Activated CD4-positive, alpha-beta T cell treated with anti-CD3 and anti-CD28 coated beads, Interleukin-2, amount 50 U/mL, for 4 hours (primary cell): ENCODE measurements around the gene PDCD1.
"Not testable (repeated sequence)": the region's sequence is repeated elsewhere in the genome, so short reads cannot be mapped to it uniquely, and the experiment has no call there.

Experiments used
- DNase-seq, 2 experiments: peaks; one replicate each; pipeline ENCODE4 v3.0.0-alpha.2; 2020

PDCD1 gene

DNA sequence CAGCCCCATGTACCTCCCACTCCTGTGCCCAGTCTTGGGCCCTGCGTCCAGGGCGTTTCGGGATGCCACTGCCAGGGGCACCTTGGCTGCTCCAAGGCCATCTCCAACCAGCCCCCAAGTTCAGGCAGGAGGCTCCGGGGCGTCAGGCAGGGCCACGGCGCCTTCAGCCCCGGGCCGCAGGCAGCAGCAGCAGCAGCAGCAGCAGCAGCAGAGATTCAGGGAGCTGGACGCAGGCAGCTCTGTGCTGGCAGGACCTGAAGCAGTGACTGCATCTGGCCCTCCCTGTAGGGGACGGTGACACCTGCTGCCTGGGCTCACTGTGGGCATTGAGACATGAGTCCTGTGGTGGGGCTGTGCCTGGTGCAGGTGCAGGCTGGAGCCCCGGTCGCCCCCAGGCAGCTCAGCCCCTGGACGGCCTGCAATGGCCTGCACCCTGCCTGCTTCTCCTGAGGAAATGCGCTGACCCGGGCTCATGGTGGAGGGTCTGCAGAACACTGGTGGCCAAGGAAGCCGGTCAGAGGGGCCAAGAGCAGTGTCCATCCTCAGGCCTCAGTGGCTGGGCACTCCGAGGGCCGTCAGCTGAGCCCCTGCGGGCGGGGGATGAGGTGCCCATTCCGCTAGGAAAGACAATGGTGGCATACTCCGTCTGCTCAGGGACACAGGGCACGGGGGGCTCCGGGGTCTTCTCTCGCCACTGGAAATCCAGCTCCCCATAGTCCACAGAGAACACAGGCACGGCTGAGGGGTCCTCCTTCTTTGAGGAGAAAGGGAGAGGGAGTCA is 8.0 kb downstream of the PDCD1 start:
- DNase-seq, result no peak

DNA sequence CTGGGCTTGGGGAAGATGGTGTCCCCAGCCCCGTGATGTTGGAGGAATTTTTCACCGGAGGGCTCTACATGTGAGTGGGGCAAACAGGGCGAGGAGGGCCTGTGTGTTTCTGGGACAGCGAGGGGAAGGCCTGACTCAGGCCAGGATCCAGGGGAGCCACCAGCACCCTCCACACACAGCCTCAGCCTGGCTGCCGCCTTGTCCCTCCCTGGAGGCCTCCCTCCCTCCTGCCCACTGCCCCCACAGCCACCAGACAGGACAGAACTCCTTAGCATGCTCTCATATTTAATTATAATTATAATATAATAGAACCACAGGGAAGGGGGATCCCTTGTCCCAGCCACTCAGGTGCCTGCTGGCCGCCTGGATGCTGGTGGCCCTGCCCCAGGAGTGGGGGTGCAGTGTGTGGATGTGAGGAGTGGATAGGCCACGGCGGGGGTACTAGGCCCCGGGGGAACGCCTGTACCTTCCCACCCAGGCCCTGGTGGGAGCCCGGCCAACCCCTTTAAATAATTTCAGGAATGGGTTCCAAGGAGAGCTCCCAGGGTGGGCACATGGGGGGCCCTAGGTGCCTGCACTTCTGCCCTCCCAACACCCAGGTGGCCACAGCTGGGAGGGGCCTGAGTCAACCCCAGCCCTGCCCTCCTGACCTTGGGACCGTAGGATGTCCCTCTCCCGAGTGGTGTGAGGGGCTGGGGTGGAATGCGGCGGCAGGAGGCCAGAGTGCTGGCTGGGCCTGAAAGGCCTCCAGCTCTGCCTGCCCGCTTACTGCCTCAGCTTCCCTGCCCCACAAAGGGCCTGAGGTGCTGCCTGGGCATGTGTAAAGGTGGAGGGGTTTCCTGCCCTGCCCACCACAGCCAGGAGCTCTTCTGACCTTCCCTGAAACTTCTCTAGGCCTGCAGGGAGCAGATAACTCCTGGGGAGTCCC is 8.8 kb downstream of the PDCD1 start:
- DNase-seq, result no peak

GRCh38 chr2:241848761-241849615 is 9.7 kb downstream of the PDCD1 start:
- no peak for DNase-seq

DNA sequence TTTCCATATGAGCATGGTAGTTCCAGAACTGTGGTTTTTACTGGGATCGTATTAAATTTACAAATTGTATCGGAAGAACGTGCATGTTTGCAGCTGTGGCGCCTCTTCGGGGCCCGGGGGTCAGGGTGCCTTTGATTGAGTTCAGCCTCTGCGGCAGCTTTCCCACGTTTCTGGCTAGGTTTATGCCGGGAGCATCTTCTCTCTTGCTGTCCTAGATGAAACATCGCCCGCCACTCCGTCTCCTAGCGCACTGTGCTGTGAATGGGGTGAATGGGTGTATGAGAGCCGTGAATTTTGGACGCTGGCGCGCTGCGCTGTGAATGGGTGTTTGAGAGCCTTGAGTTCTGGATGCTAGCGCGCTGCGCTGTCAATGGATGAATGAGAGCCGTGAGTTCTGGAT is 12.3 kb downstream of the PDCD1 start:
- DNase-seq, result no peak

- no peak for DNase-seq
Measured at GRCh38 chr2:241844831-241845578, 13.7 kb downstream of the PDCD1 start.

DNA sequence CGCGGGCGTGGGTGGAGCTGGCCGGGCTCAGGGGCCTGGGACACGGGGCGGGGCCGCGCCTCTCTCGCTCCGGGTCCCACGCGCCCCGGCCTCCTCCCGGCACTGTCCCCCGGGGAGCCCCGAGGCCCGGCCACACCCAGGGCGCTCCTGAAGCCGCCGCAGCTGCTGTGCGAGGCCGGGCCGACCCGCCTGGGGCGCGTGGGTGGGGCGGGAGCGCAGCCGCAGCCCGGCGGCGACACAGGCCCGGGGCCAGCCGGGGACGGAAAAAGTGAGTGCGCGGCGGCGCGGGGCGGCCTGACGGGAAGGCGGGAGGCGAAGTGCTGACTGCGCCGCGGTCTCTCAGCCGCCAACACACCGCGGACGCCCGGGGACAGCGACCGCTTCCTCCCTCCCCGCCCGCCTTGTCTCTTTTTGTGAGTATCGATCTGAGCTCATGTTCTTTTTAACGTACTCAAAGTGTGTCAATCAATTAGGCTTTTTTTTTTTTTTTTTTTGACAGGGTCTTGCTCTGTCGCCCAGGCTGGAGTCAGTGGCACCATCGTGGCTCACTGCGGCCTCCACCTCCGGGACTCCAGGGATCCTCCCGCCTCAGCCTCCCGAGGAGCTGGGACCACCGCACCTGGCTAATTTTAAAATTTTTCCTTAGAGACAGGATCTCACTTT is 14.5 kb downstream of the PDCD1 start:
- peak; percentile 75 to 81 for DNase-seq

- no peak for DNase-seq
Measured at GRCh38 chr2:241843321-241844065, 15.2 kb downstream of the PDCD1 start.

- DNase-seq, result peak; percentile 31 to 33
Measured at GRCh38 chr2:241842620-241843211, 16.0 kb downstream of the PDCD1 start.

DNA sequence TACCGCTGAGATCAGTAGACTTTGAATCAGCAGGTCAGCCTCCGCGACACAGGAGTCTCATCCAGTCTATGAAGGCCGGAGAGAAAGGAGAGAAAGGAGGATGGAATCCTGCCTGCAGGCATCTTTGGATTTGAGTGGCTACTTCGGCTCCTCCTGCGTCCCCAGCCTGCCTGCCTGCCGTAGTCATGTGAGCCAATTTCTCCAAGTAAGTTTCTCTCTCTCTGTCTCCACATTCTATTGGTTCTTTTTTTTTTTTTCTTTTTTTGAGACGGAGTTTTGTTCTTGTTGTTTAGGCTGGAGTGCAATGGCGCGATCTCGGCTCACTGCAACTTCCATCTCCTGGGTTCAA is 16.7 kb downstream of the PDCD1 start:
- DNase-seq, result no peak

GRCh38 chr2:241841181-241842066 is 17.3 kb downstream of the PDCD1 start:
- no peak for DNase-seq

- no peak for DNase-seq
Measured at GRCh38 chr2:241837197-241837965, 21.3 kb downstream of the PDCD1 start.

- DNase-seq, result no peak
Measured at GRCh38 chr2:241836292-241836691, 22.4 kb downstream of the PDCD1 start.

DNA sequence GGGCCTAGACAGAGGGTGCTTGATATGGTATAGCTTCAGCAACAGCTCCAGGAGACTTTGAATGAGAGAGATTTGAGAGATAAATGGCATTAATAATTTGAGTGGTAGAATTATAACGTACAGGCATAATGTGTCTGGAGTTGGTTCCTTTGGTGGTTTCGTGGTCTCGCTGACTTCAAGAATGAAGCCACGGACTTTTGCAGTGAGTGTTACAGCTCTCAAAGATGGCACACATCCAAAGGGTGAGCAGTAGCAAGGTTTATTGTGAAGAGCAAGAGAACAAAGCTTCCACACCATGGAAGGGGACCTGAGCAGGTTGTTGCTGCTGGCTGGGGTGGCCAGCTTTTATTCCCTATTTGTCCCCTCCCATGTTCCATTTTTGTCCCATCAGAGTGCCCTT is 23.1 kb downstream of the PDCD1 start:
- DNase-seq, result no peak

GRCh38 chr2:241834527-241835210 is 24.0 kb downstream of the PDCD1 start:
- DNase-seq, result no peak

- DNase-seq, result not testable (repeated sequence)
Measured at GRCh38 chr2:241833756-241834526, 24.8 kb downstream of the PDCD1 start.

DNA sequence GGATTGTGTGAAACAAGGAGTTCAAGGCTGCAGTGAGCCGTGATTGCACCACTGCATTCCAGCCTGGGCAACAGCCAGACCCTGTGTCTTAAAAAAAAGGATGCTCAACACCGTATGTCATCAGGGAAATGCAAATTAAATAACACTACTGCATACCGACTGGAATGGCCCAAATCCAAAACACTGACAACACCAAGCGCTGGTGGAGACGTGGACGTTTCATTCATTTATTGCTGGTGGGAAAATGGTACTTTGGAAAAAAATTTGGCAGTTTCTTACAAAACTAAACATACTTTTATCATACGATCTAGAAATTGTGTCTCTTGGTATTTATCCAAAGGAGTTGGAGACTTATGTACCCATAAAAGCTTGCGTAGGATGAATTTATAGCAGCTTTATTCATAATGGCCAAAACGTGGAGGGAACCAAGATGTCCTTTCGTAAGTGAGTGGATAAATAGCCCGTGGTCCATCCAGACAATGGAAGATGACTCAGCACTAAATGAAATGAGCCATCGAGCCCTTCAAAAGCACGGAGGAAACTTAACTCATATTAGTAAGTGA is 25.5 kb downstream of the PDCD1 start:
- DNase-seq, result no peak

DNA sequence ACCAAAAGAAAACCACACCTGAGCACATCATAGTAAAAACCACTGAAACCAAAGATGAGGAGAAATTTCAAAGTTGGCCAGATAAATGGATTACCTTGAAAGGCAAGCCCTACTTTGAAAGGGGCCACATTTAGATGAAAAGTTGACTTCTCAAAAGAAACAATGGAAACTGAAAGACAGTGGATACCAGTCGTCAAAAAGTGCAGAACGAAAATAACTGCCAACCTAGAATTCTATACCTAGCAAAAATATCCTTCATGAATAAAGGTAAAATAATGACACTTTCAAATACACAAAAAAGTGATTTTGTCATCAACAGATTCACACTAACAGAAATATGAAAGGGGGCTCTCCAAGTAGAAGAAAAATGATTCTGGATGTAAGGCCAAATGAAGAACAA is 31.3 kb downstream of the PDCD1 start:
- DNase-seq, result no peak
